NCI-H82 (cell line): ENCODE data around the gene TRIM8.

Experiments
- DNase-seq: peaks from one replicate; lab custom pipeline; 2025; lab: John Stamatoyannopoulos, UW

The TRIM8 gene

DNA sequence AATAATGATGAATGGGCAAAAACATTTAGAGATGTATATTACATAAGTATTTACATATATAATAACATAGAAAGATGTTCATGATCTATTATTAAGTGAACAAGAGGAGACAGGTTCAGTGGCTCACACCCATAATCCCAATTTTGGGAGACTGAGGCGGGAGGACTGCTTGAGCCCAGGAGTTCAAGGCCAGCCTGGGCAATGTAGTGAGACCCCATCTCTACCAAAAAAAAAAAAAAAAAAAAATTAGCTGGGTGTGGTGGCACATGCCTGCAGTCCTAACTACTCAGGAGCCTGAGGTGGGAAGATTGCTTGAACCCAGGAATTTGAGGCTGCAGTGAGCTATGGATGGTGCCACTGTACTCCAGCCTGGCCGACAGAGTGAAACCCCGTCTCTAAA, 57.5 kb downstream of the TRIM8 start:
- DNase-seq = no peak

DNA sequence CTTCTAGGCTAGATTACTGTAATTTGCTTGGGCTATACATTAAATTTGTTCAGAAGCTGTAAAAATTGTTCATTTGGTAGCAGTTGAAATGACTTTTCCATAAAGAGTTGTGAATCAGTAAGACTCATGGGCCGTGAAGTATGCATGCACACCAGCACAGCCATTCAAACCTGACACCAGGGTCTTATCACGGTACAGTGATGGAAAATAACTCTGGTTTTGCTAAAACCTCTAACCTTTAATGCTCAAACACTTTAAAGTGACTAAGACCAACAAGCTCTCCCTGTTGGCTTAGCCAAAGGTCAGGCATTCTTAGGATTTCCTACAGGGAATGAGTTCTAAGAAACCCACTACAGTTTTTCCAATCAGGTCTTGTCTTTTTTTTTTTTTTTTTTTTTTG, 58.5 kb downstream of the TRIM8 start:
- DNase-seq = no peak

DNA sequence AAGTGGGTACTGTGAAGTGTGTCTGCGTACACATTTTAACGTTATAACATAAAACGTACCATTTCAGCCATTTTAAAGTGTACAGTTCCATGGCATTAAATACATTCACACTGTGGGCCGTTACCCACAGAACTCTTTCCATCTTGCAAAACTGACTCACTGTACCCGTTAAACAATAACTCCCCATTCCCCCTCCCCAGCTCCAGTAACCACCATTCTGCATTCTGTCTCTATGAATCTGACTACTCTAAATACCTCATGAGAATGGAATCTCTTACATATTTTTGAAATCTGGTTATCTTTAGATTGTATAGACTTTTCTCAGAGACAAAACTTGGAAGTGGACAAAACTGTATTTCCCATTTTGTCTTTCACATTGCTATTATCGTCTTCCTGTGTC, 60.6 kb downstream of the TRIM8 start:
- DNase-seq = no peak

DNA sequence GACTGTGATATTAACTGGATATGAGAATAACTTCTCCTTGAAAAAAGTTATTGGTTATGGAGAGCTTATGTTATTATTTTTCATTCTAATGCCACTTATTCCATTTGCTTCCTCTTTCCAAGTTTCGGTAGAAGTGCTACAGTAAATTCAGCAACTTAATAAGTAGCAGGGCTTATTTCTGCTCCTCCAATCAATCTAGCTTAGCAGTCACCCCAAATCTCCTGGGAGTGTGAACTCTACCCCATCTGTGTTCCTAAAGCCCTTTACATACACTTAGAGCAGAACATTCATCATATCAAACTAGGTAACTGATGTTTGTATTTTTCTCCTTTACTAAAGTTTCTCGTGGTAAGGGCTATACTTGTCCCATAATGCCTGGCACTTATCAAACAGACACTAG, 61.3 kb downstream of the TRIM8 start:
- peak; percentile 76 for DNase-seq
